Measurements from ENCODE around the gene SKIC8. TPM values are rescaled to one million over a fixed set of nuclear protein-coding genes. Genes with fewer than 3 reads are reported as not detected.

Gene SKIC8
- total RNA-seq, 2 experiments from 2014 or later, result 59.8 to 66.8 TPM

GRCh38 chr15:78334845-78335244 lies 35.4 kb upstream of the SKIC8 start:
- H4K20me1 ChIP-seq (ENCODE audit: insufficient read depth, low read length), result no peaks in the 10 kb centered on the region
- no peaks in the 10 kb centered on the region for H3K36me3 ChIP-seq (ENCODE audit: insufficient read depth, low read length)
- no peaks in the 10 kb centered on the region for H3K79me2 ChIP-seq (ENCODE audit: insufficient read depth, low read depth, low read length)
- no TSS peak for BruUV-seq (replicated peaks)
- no peaks in the 10 kb centered on the region for H3K9me2 ChIP-seq (ENCODE audit: insufficient read depth, low read length)
- H2AFZ ChIP-seq (ENCODE audit: low read length), result no peak overlapping the region
- H3K4me3 ChIP-seq (ENCODE audit: low read depth, low read length, poor library complexity, severe bottlenecking), result no peak overlapping the region
- POLR2A ChIA-PET, result interaction anchor here (0.7 kb wide), 1 partner anchor 247 kb away, joined by 3 read pairs; no protein-coding TSS in a partner anchor
- no peak for TF ChIP-seq EZH2phosphoT487 (IDR thresholded peaks at IDR 0.05; ENCODE audit: borderline replicate concordance, low read depth, low read length)
- no peak for TF ChIP-seq CTCF (conservative IDR thresholded peaks at IDR 0.05; ENCODE audit: low read length)
- DNase-seq (ENCODE audit: low spot score), result no peak
- H3K4me1 ChIP-seq (ENCODE audit: insufficient read depth, low read length, poor library complexity, severe bottlenecking), result peaks cover 7% of the 10 kb centered on the region
- CTCF ChIA-PET (ENCODE audit: unreplicated experiment), result no interaction called here
- intact Hi-C loops (cut with micrococcal nuclease; ENCODE audit: unreplicated experiment), result no loop called here
- H3K4me2 ChIP-seq (ENCODE audit: low read length), result no peak overlapping the region
- H3K27ac ChIP-seq (ENCODE audit: low read depth, low read length, poor library complexity, severe bottlenecking), result no peak overlapping the region
- no peaks in the 10 kb centered on the region for H3K9me3 ChIP-seq (ENCODE audit: low read length)

DNA sequence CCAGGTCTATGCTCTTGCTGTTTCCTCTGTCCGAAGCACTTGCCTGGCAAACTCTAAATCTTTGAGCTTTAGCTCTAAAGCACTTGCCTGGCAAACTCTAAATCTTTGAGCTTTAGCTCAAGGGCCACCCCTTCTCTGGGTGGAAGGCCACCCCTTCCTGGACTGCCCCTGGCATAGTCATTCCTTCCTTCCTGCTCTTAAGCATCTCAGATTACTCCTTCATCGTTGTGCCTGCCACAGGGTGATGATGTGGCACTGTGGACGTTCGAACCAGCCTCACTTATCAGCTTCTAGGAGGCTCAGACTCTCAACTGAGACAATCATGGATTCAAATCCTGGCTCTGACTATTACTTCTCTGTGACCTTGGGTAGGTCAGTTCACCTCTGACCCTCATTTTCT lies 30.2 kb upstream of the SKIC8 start:
- BruUV-seq (replicated peaks), result no TSS peak

GRCh38 chr15:78327466-78327865 lies 28.1 kb upstream of the SKIC8 start:
- DNase-seq (ENCODE audit: low spot score), result no peak
- TF ChIP-seq EZH2phosphoT487 (IDR thresholded peaks at IDR 0.05; ENCODE audit: borderline replicate concordance, low read depth, low read length) (no peak), CTCF (conservative IDR thresholded peaks at IDR 0.05; ENCODE audit: low read length) (no peak)
- Histone ChIP-seq H3K4me2 (ENCODE audit: low read length) (no peak overlapping the region), H3K27ac (ENCODE audit: low read depth, low read length, poor library complexity, severe bottlenecking) (no peak overlapping the region), H3K4me1 (ENCODE audit: insufficient read depth, low read length, poor library complexity, severe bottlenecking) (no peaks in the 10 kb centered on the region), H3K9me3 (ENCODE audit: low read length) (no peaks in the 10 kb centered on the region), H3K4me3 (ENCODE audit: low read depth, low read length, poor library complexity, severe bottlenecking) (no peak overlapping the region), H3K9me2 (ENCODE audit: insufficient read depth, low read length) (no peaks in the 10 kb centered on the region), H2AFZ (ENCODE audit: low read length) (no peak overlapping the region), H3K79me2 (ENCODE audit: insufficient read depth, low read depth, low read length) (no peaks in the 10 kb centered on the region), H4K20me1 (ENCODE audit: insufficient read depth, low read length) (no peaks in the 10 kb centered on the region), H3K36me3 (ENCODE audit: insufficient read depth, low read length) (no peaks in the 10 kb centered on the region)
- POLR2A ChIA-PET, result interaction anchor here (0.7 kb wide), 1 partner anchor 1867 kb away, joined by 5 read pairs; no protein-coding TSS in a partner anchor
- intact Hi-C loops (cut with micrococcal nuclease; ENCODE audit: unreplicated experiment), result no loop called here
- CTCF ChIA-PET (ENCODE audit: unreplicated experiment), result no interaction called here
- BruUV-seq (replicated peaks), result no TSS peak

More for the DNA sequence above, 30.2 kb upstream of the SKIC8 start:
- Histone ChIP-seq H3K4me1 (ENCODE audit: insufficient read depth, low read length, poor library complexity, severe bottlenecking) (no peaks in the 10 kb centered on the region), H3K4me3 (ENCODE audit: low read depth, low read length, poor library complexity, severe bottlenecking) (no peak overlapping the region), H4K20me1 (ENCODE audit: insufficient read depth, low read length) (no peaks in the 10 kb centered on the region), H3K79me2 (ENCODE audit: insufficient read depth, low read depth, low read length) (no peaks in the 10 kb centered on the region), H3K27ac (ENCODE audit: low read depth, low read length, poor library complexity, severe bottlenecking) (no peak overlapping the region), H3K4me2 (ENCODE audit: low read length) (no peak overlapping the region), H3K9me2 (ENCODE audit: insufficient read depth, low read length) (no peaks in the 10 kb centered on the region), H2AFZ (ENCODE audit: low read length) (no peak overlapping the region), H3K9me3 (ENCODE audit: low read length) (no peaks in the 10 kb centered on the region), H3K36me3 (ENCODE audit: insufficient read depth, low read length) (no peaks in the 10 kb centered on the region)
- intact Hi-C loops (cut with micrococcal nuclease; ENCODE audit: unreplicated experiment), result no loop called here
- POLR2A ChIA-PET, result interaction anchor here (0.6 kb wide), 1 partner anchor 72 kb away, joined by 3 read pairs; no protein-coding TSS in a partner anchor
- CTCF ChIA-PET (ENCODE audit: unreplicated experiment), result no interaction called here
- no peak for DNase-seq (ENCODE audit: low spot score)
- TF ChIP-seq EZH2phosphoT487 (IDR thresholded peaks at IDR 0.05; ENCODE audit: borderline replicate concordance, low read depth, low read length), result no peak

All from OCI-LY7 (cell line).